Activated naive CD4-positive, alpha-beta T cell treated with anti-CD3 and anti-CD28 coated beads, Interleukin-2, amount 50 U/mL, for 72 hours (primary cell): ENCODE data around the gene ASB1. TPM values are rescaled to one million over a fixed set of nuclear protein-coding genes. Genes with fewer than 3 reads are reported as not detected.
A peak's percentile ranks its signal among the peaks of the same experiment; 100 is the strongest.

Experiments used
- ATAC-seq, 2 donors: fragments of 150-1000 bp; cut with Tn5 transposase; 2 replicates each; pipeline ENCODE4 v1.10.0; 2021; ENCODE audit warnings: mild to moderate bottlenecking in 2 of 2, moderate library complexity in 2 of 2
- DNase-seq, 2 donors: peaks; one replicate each; pipeline ENCODE4 v3.0.0; 2021 to 2022; ENCODE audit warnings: low spot score in 2 of 2
- H3K27ac Mint-ChIP-seq, 2 donors: one replicate each; pipeline ENCODE4 v1.8.0; 2022; ENCODE audit warnings: mild to moderate bottlenecking in 2 of 2, mixed read lengths in 2 of 2
- H3K36me3 Mint-ChIP-seq, 2 donors: one replicate each; pipeline ENCODE4 v1.8.0; 2022; ENCODE audit warnings: mixed read lengths in 2 of 2
- H3K9me3 Mint-ChIP-seq, 2 donors: one replicate each; pipeline ENCODE4 v1.8.0; 2022; ENCODE audit warnings: mixed read lengths in 2 of 2
- total RNA-seq, 2 donors: library from RNA; stranded (reverse); gene quantifications; one replicate each; pipeline ENCODE4 v1.2.3, GENCODE V29; 2022

Gene ASB1
- total RNA-seq, 2 donors from 2014 or later, result 33.9 to 42.0 TPM

GRCh38 chr2:238418196-238418998 is 8.3 kb upstream of the ASB1 start:
- DNase-seq, result no peak
- H3K27ac Mint-ChIP-seq, result no peak overlapping the region
- H3K36me3 Mint-ChIP-seq, result peaks cover 0 to 7% of the 10 kb centered on the region in 2 donors
- no peak for ATAC-seq
- H3K9me3 Mint-ChIP-seq, result peaks cover 4 to 5% of the 10 kb centered on the region in 2 donors

DNA sequence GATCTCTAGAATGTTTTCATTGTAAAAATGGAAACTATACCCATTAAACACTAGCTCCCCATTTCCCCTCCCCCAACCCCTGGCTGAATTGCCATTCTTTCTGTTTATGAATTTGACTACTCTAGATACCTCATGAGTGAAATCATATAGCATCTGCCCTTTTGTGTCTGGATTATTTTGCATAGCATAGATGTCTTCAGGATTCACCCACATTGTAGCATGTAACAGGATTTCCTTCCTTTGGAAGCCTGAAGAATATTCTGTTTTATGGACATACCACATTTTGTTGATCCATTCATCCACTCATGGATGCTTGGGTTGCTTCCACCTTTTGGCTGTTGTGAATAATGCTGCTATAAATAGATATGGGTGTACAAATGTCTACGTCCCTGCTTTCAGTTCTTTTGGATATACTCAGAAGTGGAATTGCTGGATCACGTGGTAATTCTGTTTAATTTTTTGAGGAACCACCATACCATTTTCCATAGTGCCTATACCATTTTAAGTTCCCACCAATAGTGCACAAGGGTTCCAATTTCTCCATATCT is 7.7 kb upstream of the ASB1 start:
- no peak for ATAC-seq
- Mint-ChIP-seq H3K36me3 (peaks cover 0 to 7% of the 10 kb centered on the region in 2 donors), H3K9me3 (peaks cover 4 to 5% of the 10 kb centered on the region in 2 donors)

GRCh38 chr2:238420442-238420841 is 6.3 kb upstream of the ASB1 start:
- no peak for DNase-seq
- Mint-ChIP-seq H3K9me3 (peaks cover 4 to 5% of the 10 kb centered on the region in 2 donors), H3K36me3 (peaks cover 0 to 7% of the 10 kb centered on the region in 2 donors), H3K27ac (no peak overlapping the region)
- no peak for ATAC-seq

More for the DNA sequence above, 7.7 kb upstream of the ASB1 start:
- no peak overlapping the region for H3K27ac Mint-ChIP-seq
- no peak for DNase-seq

GRCh38 chr2:238420878-238421694 is 5.6 kb upstream of the ASB1 start:
- Mint-ChIP-seq H3K27ac (no peak overlapping the region), H3K9me3 (peaks cover under 1 to 1% of the 10 kb centered on the region in 2 donors), H3K36me3 (peaks cover 0 to under 1% of the 10 kb centered on the region in 2 donors)
- ATAC-seq (no peak), DNase-seq (no peak)

GRCh38 chr2:238421695-238422035 is 5.1 kb upstream of the ASB1 start:
- Mint-ChIP-seq H3K9me3 (no peaks in the 10 kb centered on the region), H3K36me3 (no peaks in the 10 kb centered on the region), H3K27ac (peak overlapping the region in 1 of 2 donors; percentile 47)
- ATAC-seq (no peak), DNase-seq (no peak)

DNA sequence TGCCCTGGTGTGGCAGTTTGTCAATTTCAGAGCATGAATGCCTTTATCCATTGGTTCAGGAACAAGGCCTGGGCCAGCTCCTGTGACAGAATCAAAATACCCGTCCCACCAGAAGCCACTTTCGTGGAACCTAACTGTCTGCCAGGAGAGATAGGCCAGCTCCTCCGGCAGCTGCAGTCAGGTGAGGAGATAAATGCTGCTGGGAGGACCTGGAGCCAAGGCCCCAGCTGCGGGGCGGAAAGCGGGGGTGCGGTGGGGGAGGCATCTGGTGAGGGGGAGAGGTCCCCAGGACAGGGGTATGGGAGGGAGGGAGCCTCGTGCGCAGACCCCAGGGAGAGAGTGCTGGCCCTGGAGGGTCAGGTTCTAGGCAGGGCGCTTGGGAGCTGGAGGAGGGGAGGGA is 4.4 kb upstream of the ASB1 start:
- DNase-seq, result no peak
- no peaks in the 10 kb centered on the region for H3K9me3 Mint-ChIP-seq

DNA sequence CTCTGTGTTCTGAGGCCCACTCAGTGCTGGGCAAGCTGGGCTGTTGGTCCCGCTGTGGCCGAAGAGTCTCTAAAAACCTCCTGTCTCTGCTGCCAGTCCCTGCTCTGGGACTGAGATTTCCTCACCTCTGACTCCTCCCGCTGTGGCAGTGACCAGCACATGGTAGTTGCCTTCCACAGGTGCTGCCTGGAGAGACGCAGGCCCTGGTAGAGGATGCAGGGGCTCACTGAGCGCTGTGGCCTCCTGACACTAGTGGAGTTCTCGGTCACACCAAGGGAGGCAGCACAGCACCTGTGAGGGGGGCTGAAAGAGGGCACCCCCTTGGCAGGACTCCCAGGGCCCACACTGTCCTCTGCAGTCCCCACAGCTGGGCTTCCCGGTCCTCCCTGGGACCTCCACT is 3.8 kb upstream of the ASB1 start:
- no peak overlapping the region for H3K27ac Mint-ChIP-seq
- H3K36me3 Mint-ChIP-seq, result peaks cover 8% of the 10 kb centered on the region in 2 donors
- ATAC-seq, result no peak
- no peak for DNase-seq
- H3K9me3 Mint-ChIP-seq, result no peaks in the 10 kb centered on the region

More for the DNA sequence above, 4.4 kb upstream of the ASB1 start:
- Mint-ChIP-seq H3K36me3 (peaks cover under 1 to 1% of the 10 kb centered on the region in 2 donors), H3K27ac (peak overlapping the region in 1 of 2 donors; percentile 47)
- ATAC-seq, result no peak

- DNase-seq (no peak), ATAC-seq (no peak)
- Mint-ChIP-seq H3K9me3 (no peaks in the 10 kb centered on the region), H3K27ac (no peak overlapping the region), H3K36me3 (peaks cover 11 to 12% of the 10 kb centered on the region in 2 donors)
Measured at GRCh38 chr2:238423561-238424312, 3.0 kb upstream of the ASB1 start.

GRCh38 chr2:238424313-238424700 is 2.4 kb upstream of the ASB1 start:
- H3K27ac Mint-ChIP-seq, result no peak overlapping the region

DNA sequence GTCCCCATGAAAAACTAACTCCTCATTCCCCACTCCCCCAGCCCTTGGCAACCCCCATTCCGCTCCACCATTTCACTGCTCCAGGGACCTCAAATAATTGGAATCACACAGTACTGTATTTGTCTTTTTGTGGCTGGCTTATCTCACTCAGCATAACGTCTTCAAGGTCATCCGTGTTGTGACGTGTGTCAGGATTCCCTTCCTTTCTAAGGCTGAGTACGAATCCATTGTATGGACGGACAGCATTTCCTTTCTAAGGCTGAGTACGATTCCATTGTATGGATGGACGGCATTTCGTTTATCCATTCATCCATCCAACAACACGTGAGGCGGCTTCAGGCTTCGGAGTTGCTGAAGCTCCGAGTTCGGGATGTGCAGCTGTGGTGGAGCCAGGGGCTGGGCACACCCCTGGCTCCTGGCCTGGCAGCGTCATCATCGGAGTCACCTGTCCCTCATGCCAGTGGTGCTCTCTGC is 1.2 kb upstream of the ASB1 start:
- no peak for ATAC-seq
- Mint-ChIP-seq H3K27ac (no peak overlapping the region), H3K36me3 (peaks cover 18 to 25% of the 10 kb centered on the region in 2 donors), H3K9me3 (no peaks in the 10 kb centered on the region)
- no peak for DNase-seq

More at GRCh38 chr2:238424313-238424700, 2.4 kb upstream of the ASB1 start:
- Mint-ChIP-seq H3K36me3 (peaks cover 12 to 13% of the 10 kb centered on the region in 2 donors), H3K9me3 (no peaks in the 10 kb centered on the region)
- DNase-seq (no peak), ATAC-seq (no peak)

DNA sequence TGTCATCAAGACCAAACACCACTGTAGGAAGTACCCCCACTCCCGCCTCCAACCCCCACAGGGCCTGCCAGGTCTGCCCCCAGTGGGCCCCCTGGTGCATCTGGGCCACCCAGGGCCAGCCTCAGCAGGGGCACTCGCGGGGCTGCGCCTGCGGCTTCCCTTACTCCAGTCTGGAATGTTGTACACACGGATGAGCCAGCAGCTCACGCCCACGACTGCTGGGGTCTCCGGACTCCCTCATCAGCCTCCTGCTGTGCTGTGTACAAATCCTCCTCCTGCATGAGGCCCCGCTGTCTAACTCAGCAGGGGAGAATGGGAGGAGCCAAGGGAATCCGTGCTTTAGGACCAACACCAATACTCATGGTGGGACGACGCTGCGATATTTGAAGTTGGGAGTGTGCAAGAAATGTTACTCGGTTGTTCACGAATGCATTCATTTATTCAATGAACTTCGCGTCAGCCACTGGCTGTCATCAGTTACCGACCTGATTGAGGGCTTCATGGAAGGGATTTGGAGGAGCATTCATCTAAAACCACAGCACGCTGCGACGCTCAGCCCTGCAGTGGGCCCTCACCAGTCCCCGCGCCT is 654 bp upstream of the ASB1 start:
- no peak for DNase-seq
- H3K27ac Mint-ChIP-seq, result peak overlapping the region; percentile 69 to 91

GRCh38 chr2:238427435-238428162 is 872 bp downstream of the ASB1 start:
- no peaks in the 10 kb centered on the region for H3K9me3 Mint-ChIP-seq
- H3K36me3 Mint-ChIP-seq, result peaks cover 19 to 35% of the 10 kb centered on the region in 2 donors
- peak overlapping the region; percentile 91 to 94 for H3K27ac Mint-ChIP-seq
- no peak for DNase-seq
- ATAC-seq, result peak in 1 of 2 donors; percentile 35

More for the DNA sequence above, 654 bp upstream of the ASB1 start:
- Mint-ChIP-seq H3K36me3 (peaks cover 19 to 30% of the 10 kb centered on the region in 2 donors), H3K9me3 (no peaks in the 10 kb centered on the region)
- peak in 1 of 2 donors; percentile 27 for ATAC-seq

GRCh38 chr2:238428866-238429265 is 2.1 kb downstream of the ASB1 start:
- H3K27ac Mint-ChIP-seq, result peak overlapping the region in 1 of 2 donors; percentile 91
- no peaks in the 10 kb centered on the region for H3K9me3 Mint-ChIP-seq
- ATAC-seq (no peak), DNase-seq (no peak)
- H3K36me3 Mint-ChIP-seq, result peaks cover 19 to 43% of the 10 kb centered on the region in 2 donors

DNA sequence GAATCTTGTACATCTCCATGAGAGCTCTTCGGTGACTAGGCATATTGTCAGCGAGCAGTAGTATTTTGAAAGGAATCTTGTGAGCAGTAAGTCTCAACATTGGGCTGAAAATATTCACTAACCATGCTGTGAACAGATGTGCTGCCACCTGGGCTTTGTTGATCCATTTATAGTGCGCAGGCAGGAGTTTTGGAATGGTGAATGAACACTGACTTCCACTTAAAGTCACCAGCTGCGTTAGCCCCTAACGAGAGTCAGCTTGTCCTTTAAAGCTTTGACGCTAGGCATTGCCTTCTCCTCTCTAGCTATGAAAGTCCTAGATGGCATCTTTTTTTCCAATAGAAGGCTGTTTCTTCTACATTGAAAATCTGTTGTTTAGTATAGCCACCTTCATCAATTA is 4.1 kb downstream of the ASB1 start:
- DNase-seq, result no peak
- peak overlapping the region in 1 of 2 donors; percentile 42 for H3K27ac Mint-ChIP-seq
- peaks cover 19 to 48% of the 10 kb centered on the region in 2 donors for H3K36me3 Mint-ChIP-seq
- no peak for ATAC-seq
- no peaks in the 10 kb centered on the region for H3K9me3 Mint-ChIP-seq

- no peaks in the 10 kb centered on the region for H3K9me3 Mint-ChIP-seq
- DNase-seq, result no peak
- no peak for ATAC-seq
- H3K36me3 Mint-ChIP-seq, result peaks cover 19 to 48% of the 10 kb centered on the region in 2 donors
- no peak overlapping the region for H3K27ac Mint-ChIP-seq
Measured at GRCh38 chr2:238431456-238431855, 4.7 kb downstream of the ASB1 start.
